CD14-positive monocyte (primary cell): ENCODE results near the gene PYDC2. TPM values are rescaled to one million over a fixed set of nuclear protein-coding genes. Genes with fewer than 3 reads are reported as not detected.

Experiments
- DNase-seq, 3 donors: peaks; one replicate each; pipeline ENCODE4 v3.0.0-alpha.2; 2011 to 2022
- H2AFZ ChIP-seq: 2 replicates; pipeline ENCODE4 v1.6.0; 2012; ENCODE audit warnings: mild to moderate bottlenecking, low read depth, low read length, inconsistent platforms; ENCODE audit not compliant: insufficient read depth, poor library complexity, severe bottlenecking
- H3K27ac ChIP-seq, 2 donors: 1 replicate in 1 of 2; 2 replicates in 1 of 2; pipeline ENCODE4 v1.5.1; 2012 to 2013; ENCODE audit warnings: low read length in 2 of 2, control low read depth in 1 of 2, inconsistent platforms in 1 of 2, low read depth in 1 of 2, mild to moderate bottlenecking in 1 of 2
- H3K27me3 ChIP-seq, 2 donors: one replicate each; pipeline versions ENCODE4 v1.6.0 to v1.6.1; 2011 to 2013; ENCODE audit warnings: low read length in 2 of 2; ENCODE audit not compliant: control insufficient read depth in 2 of 2, insufficient read depth in 2 of 2
- H3K36me3 ChIP-seq, 2 donors: replicated peaks in 1 of 2; 1 replicate in 1 of 2; 2 replicates in 1 of 2; pipeline versions ENCODE4 v1.5.1 to v1.6.1; 2012 to 2013; ENCODE audit warnings: low read length in 2 of 2, control low read depth in 1 of 2, inconsistent platforms in 1 of 2, mild to moderate bottlenecking in 1 of 2; ENCODE audit not compliant: insufficient read depth in 2 of 2, control insufficient read depth in 1 of 2
- H3K4me1 ChIP-seq, 2 donors: 1 replicate in 1 of 2; 2 replicates in 1 of 2; pipeline versions ENCODE4 v1.5.1 to v1.6.1; 2012 to 2013; ENCODE audit warnings: low read length in 2 of 2, control low read depth in 1 of 2, inconsistent platforms in 1 of 2, mild to moderate bottlenecking in 1 of 2, moderate library complexity in 1 of 2; ENCODE audit not compliant: insufficient read depth in 2 of 2, control insufficient read depth in 1 of 2
- H3K4me2 ChIP-seq: replicated peaks from 2 replicates; pipeline ENCODE3; 2012; ENCODE audit warnings: low read length, moderate library complexity, mild to moderate bottlenecking; ENCODE audit not compliant: poor library complexity, severe bottlenecking; ENCODE audit errors: extremely low read depth
- H3K4me3 ChIP-seq, 3 experiments: fragments of 200-600 bp in 1 of 3; sonication (generic) in 1 of 3; replicated peaks in 1 of 3; 1 replicate in 2 of 3; 2 replicates in 1 of 3; pipeline ENCODE4 v1.5.1; 2011 to 2013; ENCODE audit warnings: low read length in 3 of 3, mild to moderate bottlenecking in 3 of 3, control low read depth in 2 of 3, low read depth in 2 of 3, inconsistent platforms in 1 of 3, moderate library complexity in 1 of 3
- H3K79me2 ChIP-seq: 2 replicates; pipeline ENCODE4 v1.6.0; 2012; ENCODE audit warnings: mild to moderate bottlenecking, control low read depth, inconsistent platforms, low read length, moderate library complexity; ENCODE audit not compliant: insufficient read depth
- H3K9ac ChIP-seq: 2 replicates; pipeline ENCODE4 v1.6.0; 2017; ENCODE audit warnings: low read length, mild to moderate bottlenecking; ENCODE audit not compliant: insufficient read depth, poor library complexity, severe bottlenecking
- H3K9me3 ChIP-seq, 2 donors: replicated peaks in 1 of 2; 1 replicate in 1 of 2; 2 replicates in 1 of 2; pipeline versions ENCODE4 v1.5.1 to v1.6.1; 2012 to 2013; ENCODE audit warnings: low read length in 2 of 2, control low read depth in 1 of 2; ENCODE audit not compliant: control insufficient read depth in 1 of 2, insufficient read depth in 1 of 2
- H4K20me1 ChIP-seq: 2 replicates; pipeline ENCODE4 v1.6.0; 2012; ENCODE audit warnings: mild to moderate bottlenecking, low read length, control low read depth, moderate library complexity; ENCODE audit not compliant: insufficient read depth
- H3K27ac Mint-ChIP-seq, 7 donors: one replicate each; pipeline ENCODE4 v1.8.0; 2020; ENCODE audit warnings: mild to moderate bottlenecking in 7 of 7, mixed read lengths in 7 of 7, moderate library complexity in 6 of 7, inconsistent platforms in 2 of 7
- H3K27me3 Mint-ChIP-seq, 3 donors: one replicate each; pipeline ENCODE4 v1.8.0; 2021 to 2022; ENCODE audit warnings: low read depth in 3 of 3, mild to moderate bottlenecking in 3 of 3, mixed read lengths in 3 of 3, moderate library complexity in 3 of 3, inconsistent platforms in 1 of 3
- H3K36me3 Mint-ChIP-seq, 2 donors: one replicate each; pipeline ENCODE4 v1.8.0; 2020; ENCODE audit warnings: mixed read lengths in 2 of 2, inconsistent platforms in 1 of 2, mild to moderate bottlenecking in 1 of 2
- H3K4me1 Mint-ChIP-seq: one replicate; pipeline ENCODE4 v1.8.0; 2020; ENCODE audit warnings: mild to moderate bottlenecking, mixed read lengths
- H3K4me3 Mint-ChIP-seq, 2 donors: one replicate each; pipeline ENCODE4 v1.8.0; 2020; ENCODE audit warnings: mild to moderate bottlenecking in 2 of 2, mixed read lengths in 2 of 2, moderate library complexity in 1 of 2
- H3K9me3 Mint-ChIP-seq, 7 donors: one replicate each; pipeline ENCODE4 v1.8.0; 2020 to 2022; ENCODE audit warnings: mixed read lengths in 7 of 7, mild to moderate bottlenecking in 6 of 7, moderate library complexity in 6 of 7, inconsistent platforms in 2 of 7
- CTCF ChIP-seq: fragments of 200-600 bp; IDR thresholded peaks from one replicate; pipeline ENCODE4 v1.8.0; 2022; ENCODE audit warnings: antibody characterized with exemption, mild to moderate bottlenecking
- WGBS: methylation state at CpG from one replicate; pipeline ENCODE4 v1.1.5; 2013; ENCODE audit warnings: missing lambda C conversion rate; ENCODE audit not compliant: insufficient coverage; 5-methylcytosine and 5-hydroxymethylcytosine counted together
- intact Hi-C, 2 donors: fragments of 100-400 bp; cut with micrococcal nuclease; formaldehyde crosslinking; loops; one replicate each; pipeline versions ENCODE4 v1.15.0 to v1.15.1; 2023
- polyA plus RNA-seq, 3 donors: library from polyadenylated mRNA; depleted of rRNA in 1 of 3; unstranded in 2 of 3; stranded (reverse) in 1 of 3; fragments of 300-500 nt in 2 of 3; fragments of >200 nt in 1 of 3; fragmentation: Illumina TruSeq in 2 of 3; gene quantifications; 1 replicate in 2 of 3; 2 replicates in 1 of 3; pipeline ENCODE4 v1.2.3, GENCODE V29; 2012 to 2021

PYDC2 gene
- polyA plus RNA-seq, 3 donors: not detected

GRCh38 chr3:191493336-191493735 is 32.4 kb downstream of the PYDC2 start:
- no peak for TF ChIP-seq CTCF
- Histone ChIP-seq H2AFZ (no peak overlapping the region), H3K4me1 (no peaks in the 10 kb centered on the region), H3K4me3 (no peak overlapping the region), H4K20me1 (no peaks in the 10 kb centered on the region), H3K36me3 (no peaks in the 10 kb centered on the region), H3K4me2 (no peak overlapping the region), H3K9ac (no peak overlapping the region), H3K27me3 (no peaks in the 10 kb centered on the region), H3K79me2 (no peaks in the 10 kb centered on the region), H3K9me3 (no peaks in the 10 kb centered on the region), H3K27ac (no peak overlapping the region)
- H3K4me3 Mint-ChIP-seq: no peak overlapping the region
- H3K36me3 Mint-ChIP-seq: no peaks in the 10 kb centered on the region
- intact Hi-C loops: no loop called here
- H3K27ac Mint-ChIP-seq: no peak overlapping the region
- no peaks in the 10 kb centered on the region for H3K4me1 Mint-ChIP-seq
- no peak for DNase-seq
- H3K27me3 Mint-ChIP-seq: no peaks in the 10 kb centered on the region
- peaks cover 0 to 6% (median 3%) of the 10 kb centered on the region in 7 donors for H3K9me3 Mint-ChIP-seq

- Histone ChIP-seq H3K27me3 (no peaks in the 10 kb centered on the region), H3K4me3 (no peak overlapping the region), H2AFZ (no peak overlapping the region), H3K79me2 (no peaks in the 10 kb centered on the region), H4K20me1 (no peaks in the 10 kb centered on the region), H3K9me3 (peaks cover 0 to 6% of the 10 kb centered on the region in 2 donors), H3K27ac (no peak overlapping the region), H3K4me2 (no peak overlapping the region), H3K4me1 (no peaks in the 10 kb centered on the region), H3K9ac (no peak overlapping the region), H3K36me3 (no peaks in the 10 kb centered on the region)
- 65% methylated on average over 18 of the region's 20 CpGs for WGBS
- intact Hi-C loops: no loop called here
- no peak for DNase-seq
- Mint-ChIP-seq H3K27me3 (peaks cover 0 to 2% (median 1%) of the 10 kb centered on the region in 3 donors), H3K27ac (no peak overlapping the region), H3K4me3 (no peak overlapping the region), H3K4me1 (no peaks in the 10 kb centered on the region), H3K36me3 (no peaks in the 10 kb centered on the region), H3K9me3 (peaks cover 0 to 9% (median 1%) of the 10 kb centered on the region in 7 donors)
- no peak for TF ChIP-seq CTCF
Measured at GRCh38 chr3:191499307-191500080, 38.5 kb downstream of the PYDC2 start.
